CD4-positive, CD25-positive, alpha-beta regulatory T cell (primary cell): ENCODE data around the gene PPP6R2. TPM values are rescaled to one million over a fixed set of nuclear protein-coding genes. Genes with fewer than 3 reads are reported as not detected.

Experiments used
- ATAC-seq, 2 donors: fragments of 150-1000 bp; cut with Tn5 transposase; one replicate each; pipeline ENCODE4 v1.10.0; 2021; ENCODE audit warnings: low read depth in 2 of 2, moderate number of reproducible peaks in 2 of 2, moderate library complexity in 1 of 2
- DNase-seq, 3 donors: peaks; one replicate each; pipeline versions ENCODE4 v3.0.0 to v3.0.0-alpha.2; 2012 to 2022; ENCODE audit warnings: mixed read lengths in 1 of 3
- H3K27ac ChIP-seq: one replicate; pipeline ENCODE4 v1.7.0; 2013; ENCODE audit warnings: mild to moderate bottlenecking, low read length; ENCODE audit not compliant: insufficient read depth, poor library complexity, severe bottlenecking
- H3K27me3 ChIP-seq: one replicate; pipeline ENCODE4 v1.7.0; 2013; ENCODE audit warnings: low read length; ENCODE audit not compliant: control insufficient read depth, insufficient read depth
- H3K36me3 ChIP-seq: one replicate; pipeline ENCODE4 v1.7.0; 2013; ENCODE audit warnings: mild to moderate bottlenecking, low read length, moderate library complexity; ENCODE audit not compliant: control insufficient read depth, insufficient read depth
- H3K4me1 ChIP-seq: 2 replicates; pipeline ENCODE4 v1.7.0; 2013; ENCODE audit warnings: mild to moderate bottlenecking, low read length; ENCODE audit not compliant: insufficient read depth, control insufficient read depth, poor library complexity, severe bottlenecking
- H3K4me3 ChIP-seq: one replicate; pipeline ENCODE4 v1.7.0; 2013; ENCODE audit warnings: low read depth, mild to moderate bottlenecking, low read length, moderate library complexity
- H3K9me3 ChIP-seq, 2 experiments: 1 replicate in 1 of 2; 2 replicates in 1 of 2; pipeline ENCODE4 v1.7.0; 2013; ENCODE audit warnings: low read length in 2 of 2, mild to moderate bottlenecking in 1 of 2, moderate library complexity in 1 of 2; ENCODE audit not compliant: control insufficient read depth in 2 of 2
- H3K27ac Mint-ChIP-seq, 3 donors: one replicate each; pipeline ENCODE4 v1.8.0; 2020 to 2022; ENCODE audit warnings: mild to moderate bottlenecking in 3 of 3, mixed read lengths in 3 of 3, moderate library complexity in 2 of 3
- H3K27me3 Mint-ChIP-seq: one replicate; pipeline ENCODE4 v1.8.0; 2022; ENCODE audit warnings: mild to moderate bottlenecking, mixed read lengths
- H3K36me3 Mint-ChIP-seq: one replicate; pipeline ENCODE4 v1.8.0; 2020; ENCODE audit warnings: mixed read lengths
- H3K4me1 Mint-ChIP-seq, 4 donors: one replicate each; pipeline ENCODE4 v1.8.0; 2020 to 2022; ENCODE audit warnings: mixed read lengths in 4 of 4, mild to moderate bottlenecking in 1 of 4
- H3K4me3 Mint-ChIP-seq, 4 donors: one replicate each; pipeline ENCODE4 v1.8.0; 2020 to 2022; ENCODE audit warnings: mild to moderate bottlenecking in 4 of 4, mixed read lengths in 4 of 4, moderate library complexity in 3 of 4
- H3K9me3 Mint-ChIP-seq, 7 donors: one replicate each; pipeline ENCODE4 v1.8.0; 2020 to 2022; ENCODE audit warnings: mixed read lengths in 7 of 7, mild to moderate bottlenecking in 3 of 7, moderate library complexity in 2 of 7
- polyA plus RNA-seq, 4 donors: library from polyadenylated mRNA; unstranded; fragments of 300-500 nt; fragmentation: Illumina TruSeq; gene quantifications; one replicate each; pipeline ENCODE4 v1.2.3, GENCODE V29; 2021
- total RNA-seq: library from RNA; stranded (reverse); gene quantifications from one replicate; pipeline ENCODE4 v1.2.3, GENCODE V29; 2022

PPP6R2 gene
- total and polyA plus RNA-seq, 5 donors from 2014 or later = 15.9 to 85.7 (median 17.6) TPM

GRCh38 chr22:50446708-50447575 is 103.8 kb downstream of the PPP6R2 start:
- H3K9me3 ChIP-seq = no peaks in the 10 kb centered on the region
- no peaks in the 10 kb centered on the region for H3K9me3 Mint-ChIP-seq
- H3K4me1 Mint-ChIP-seq = peaks cover 0 to 31% (median 12%) of the 10 kb centered on the region in 4 donors
- H3K36me3 ChIP-seq = peaks cover 41% of the 10 kb centered on the region
- H3K27ac ChIP-seq = no peak overlapping the region
- no peak overlapping the region for H3K4me3 Mint-ChIP-seq
- H3K27me3 Mint-ChIP-seq = no peaks in the 10 kb centered on the region
- peak overlapping the region in 1 of 3 donors; percentile 66 for H3K27ac Mint-ChIP-seq
- H3K27me3 ChIP-seq = no peaks in the 10 kb centered on the region
- no peak for DNase-seq
- no peak for ATAC-seq
- H3K4me3 ChIP-seq = no peak overlapping the region
- peaks cover 17% of the 10 kb centered on the region for H3K4me1 ChIP-seq
- peaks cover 12% of the 10 kb centered on the region for H3K36me3 Mint-ChIP-seq

- DNase-seq = no peak
- Histone ChIP-seq H3K9me3 (no peaks in the 10 kb centered on the region), H3K4me3 (no peak overlapping the region), H3K4me1 (peaks cover 17% of the 10 kb centered on the region), H3K36me3 (peaks cover 46% of the 10 kb centered on the region), H3K27me3 (no peaks in the 10 kb centered on the region), H3K27ac (no peak overlapping the region)
- no peaks in the 10 kb centered on the region for H3K27me3 Mint-ChIP-seq
- no peak for ATAC-seq
- H3K4me1 Mint-ChIP-seq = peaks cover 0 to 33% (median 14%) of the 10 kb centered on the region in 4 donors
- H3K4me3 Mint-ChIP-seq = no peak overlapping the region
- H3K9me3 Mint-ChIP-seq = no peaks in the 10 kb centered on the region
- peak overlapping the region in 1 of 3 donors; percentile 79 for H3K27ac Mint-ChIP-seq
- peaks cover 15% of the 10 kb centered on the region for H3K36me3 Mint-ChIP-seq
These were observed 104.7 kb downstream of the PPP6R2 start for GRCh38 chr22:50447576-50448551.

- Mint-ChIP-seq H3K36me3 (peaks cover 33% of the 10 kb centered on the region), H3K4me3 (peak overlapping the region in 1 of 4 donors; percentile 43), H3K27ac (peak overlapping the region in 1 of 3 donors; percentile 75), H3K4me1 (peaks cover 0 to 25% (median 14%) of the 10 kb centered on the region in 4 donors), H3K27me3 (no peaks in the 10 kb centered on the region), H3K9me3 (no peaks in the 10 kb centered on the region)
- no peak overlapping the region for H3K4me3 ChIP-seq
- no peaks in the 10 kb centered on the region for H3K27me3 ChIP-seq
- no peaks in the 10 kb centered on the region for H3K4me1 ChIP-seq
- ATAC-seq (no peak), DNase-seq (no peak)
- no peaks in the 10 kb centered on the region for H3K9me3 ChIP-seq
- peak overlapping the region; percentile 17 for H3K27ac ChIP-seq
- peaks cover 80% of the 10 kb centered on the region for H3K36me3 ChIP-seq
These were observed 109.5 kb downstream of the PPP6R2 start for GRCh38 chr22:50452649-50453048.

GRCh38 chr22:50454556-50455075 is 111.5 kb downstream of the PPP6R2 start:
- no peak overlapping the region for H3K27ac Mint-ChIP-seq
- Histone ChIP-seq H3K27ac (no peak overlapping the region), H3K9me3 (no peaks in the 10 kb centered on the region), H3K36me3 (peaks cover 83% of the 10 kb centered on the region), H3K27me3 (no peaks in the 10 kb centered on the region), H3K4me1 (no peaks in the 10 kb centered on the region), H3K4me3 (no peak overlapping the region)
- H3K9me3 Mint-ChIP-seq = peaks cover 0 to 1% (median 0%) of the 10 kb centered on the region in 7 donors
- H3K4me1 Mint-ChIP-seq = peaks cover 0 to 24% (median 13%) of the 10 kb centered on the region in 4 donors
- H3K36me3 Mint-ChIP-seq = peaks cover 28% of the 10 kb centered on the region
- no peak for ATAC-seq
- DNase-seq = no peak
- no peaks in the 10 kb centered on the region for H3K27me3 Mint-ChIP-seq
- H3K4me3 Mint-ChIP-seq = no peak overlapping the region

- DNase-seq (no peak), ATAC-seq (no peak)
- Mint-ChIP-seq H3K27ac (no peak overlapping the region), H3K4me1 (peaks cover 0 to 21% (median 10%) of the 10 kb centered on the region in 4 donors), H3K36me3 (peaks cover 25% of the 10 kb centered on the region), H3K27me3 (no peaks in the 10 kb centered on the region), H3K9me3 (peaks cover 0 to 1% (median 0%) of the 10 kb centered on the region in 7 donors), H3K4me3 (no peak overlapping the region)
- H3K4me1 ChIP-seq = no peaks in the 10 kb centered on the region
- peaks cover 84% of the 10 kb centered on the region for H3K36me3 ChIP-seq
- H3K27ac ChIP-seq = no peak overlapping the region
- H3K9me3 ChIP-seq = no peaks in the 10 kb centered on the region
- no peaks in the 10 kb centered on the region for H3K27me3 ChIP-seq
- no peak overlapping the region for H3K4me3 ChIP-seq
These were observed 112.1 kb downstream of the PPP6R2 start for GRCh38 chr22:50455201-50455600.

GRCh38 chr22:50456026-50456425 is 112.9 kb downstream of the PPP6R2 start:
- ATAC-seq (no peak), DNase-seq (no peak)
- peaks cover 29% of the 10 kb centered on the region for H3K36me3 Mint-ChIP-seq
- no peaks in the 10 kb centered on the region for H3K9me3 ChIP-seq
- no peaks in the 10 kb centered on the region for H3K4me1 ChIP-seq
- no peaks in the 10 kb centered on the region for H3K27me3 Mint-ChIP-seq
- no peak overlapping the region for H3K4me3 ChIP-seq
- H3K36me3 ChIP-seq = peaks cover 85% of the 10 kb centered on the region
- peaks cover 0 to 1% (median 0%) of the 10 kb centered on the region in 7 donors for H3K9me3 Mint-ChIP-seq
- peak overlapping the region in 1 of 3 donors; percentile 26 for H3K27ac Mint-ChIP-seq
- peaks cover 0 to 16% (median 9%) of the 10 kb centered on the region in 4 donors for H3K4me1 Mint-ChIP-seq
- no peaks in the 10 kb centered on the region for H3K27me3 ChIP-seq
- H3K4me3 Mint-ChIP-seq = no peak overlapping the region
- H3K27ac ChIP-seq = no peak overlapping the region

- Histone ChIP-seq H3K36me3 (peaks cover 85% of the 10 kb centered on the region), H3K4me3 (no peak overlapping the region), H3K9me3 (no peaks in the 10 kb centered on the region), H3K27me3 (no peaks in the 10 kb centered on the region), H3K4me1 (no peaks in the 10 kb centered on the region), H3K27ac (no peak overlapping the region)
- Mint-ChIP-seq H3K4me1 (peaks cover 0 to 16% (median 8%) of the 10 kb centered on the region in 4 donors), H3K27me3 (no peaks in the 10 kb centered on the region), H3K27ac (peak overlapping the region in 1 of 3 donors; percentile 83), H3K36me3 (peaks cover 30% of the 10 kb centered on the region), H3K9me3 (peaks cover 0 to 1% (median 0%) of the 10 kb centered on the region in 7 donors), H3K4me3 (no peak overlapping the region)
- peak in 1 of 3 donors; percentile 31 for DNase-seq
- ATAC-seq = peak in 1 of 2 donors; percentile 28
These were observed 113.5 kb downstream of the PPP6R2 start for GRCh38 chr22:50456466-50457234.
